HTERT RPE-1 (cell line): ENCODE data around the gene RHOXF2.
"Not testable (repeated sequence)": the region's sequence is repeated elsewhere in the genome, so short reads cannot be mapped to it uniquely, and the experiment has no call there.

Experiments used
- in situ Hi-C: fragments of 300-500 bp; cut with MboI; formaldehyde crosslinking; loops from 4 replicates; pipeline ENCODE4 v1.14.3; 2020; ENCODE audit warnings: low sequenced_read_pairs

Gene RHOXF2

DNA sequence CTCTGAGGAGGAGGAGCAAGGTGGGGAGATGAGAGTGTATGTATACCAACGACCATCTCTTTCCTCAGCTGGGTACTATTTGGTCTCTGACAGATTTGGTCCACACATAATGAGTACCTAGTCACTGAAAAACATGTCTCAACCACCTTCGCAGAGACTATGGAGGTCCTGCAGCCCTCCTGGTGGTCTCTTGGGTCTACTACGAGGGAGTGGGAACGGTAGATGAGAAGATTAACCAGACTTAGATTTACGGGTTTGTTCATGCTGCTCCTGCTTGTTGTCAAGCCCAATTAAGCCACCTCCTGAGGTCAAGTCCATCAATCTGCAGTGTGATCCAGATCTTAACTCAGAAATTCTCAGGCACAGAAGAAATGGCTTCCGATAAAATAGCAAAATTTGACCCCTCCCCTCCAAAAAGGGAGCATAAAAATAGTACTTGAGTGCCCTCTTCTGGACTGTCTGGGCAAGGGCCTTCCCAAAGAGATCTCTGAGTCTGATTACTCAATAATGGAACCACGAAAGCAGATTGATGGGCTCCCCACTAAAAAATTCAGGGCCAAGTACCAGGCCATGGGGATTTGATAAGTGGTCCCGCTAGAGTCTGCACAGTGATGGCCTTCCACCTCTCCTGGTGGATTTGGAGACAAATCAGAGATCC lies 38.3 kb downstream of the RHOXF2 start:
- in situ Hi-C loops, result not testable (repeated sequence)

DNA sequence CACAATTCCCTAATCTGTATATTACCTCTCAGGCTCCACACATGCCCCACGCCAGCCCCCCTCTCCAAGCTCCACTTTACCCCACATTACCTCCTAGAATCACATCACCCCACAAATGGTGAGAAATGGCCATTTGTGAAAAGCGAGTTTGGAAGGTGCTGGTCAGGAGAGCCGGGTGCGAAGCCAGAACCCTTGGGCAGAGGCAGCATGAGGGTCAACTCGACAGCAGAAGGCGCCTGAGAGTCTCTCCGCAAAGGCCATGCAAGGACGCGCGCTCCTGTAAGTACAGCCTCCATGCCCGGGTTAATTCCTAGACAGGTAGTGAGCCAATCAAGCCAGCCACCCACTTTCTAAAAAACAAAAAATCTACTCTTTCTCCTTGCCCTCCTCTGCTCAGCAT lies 42.4 kb downstream of the RHOXF2 start:
- in situ Hi-C loops, result no loop called here

DNA sequence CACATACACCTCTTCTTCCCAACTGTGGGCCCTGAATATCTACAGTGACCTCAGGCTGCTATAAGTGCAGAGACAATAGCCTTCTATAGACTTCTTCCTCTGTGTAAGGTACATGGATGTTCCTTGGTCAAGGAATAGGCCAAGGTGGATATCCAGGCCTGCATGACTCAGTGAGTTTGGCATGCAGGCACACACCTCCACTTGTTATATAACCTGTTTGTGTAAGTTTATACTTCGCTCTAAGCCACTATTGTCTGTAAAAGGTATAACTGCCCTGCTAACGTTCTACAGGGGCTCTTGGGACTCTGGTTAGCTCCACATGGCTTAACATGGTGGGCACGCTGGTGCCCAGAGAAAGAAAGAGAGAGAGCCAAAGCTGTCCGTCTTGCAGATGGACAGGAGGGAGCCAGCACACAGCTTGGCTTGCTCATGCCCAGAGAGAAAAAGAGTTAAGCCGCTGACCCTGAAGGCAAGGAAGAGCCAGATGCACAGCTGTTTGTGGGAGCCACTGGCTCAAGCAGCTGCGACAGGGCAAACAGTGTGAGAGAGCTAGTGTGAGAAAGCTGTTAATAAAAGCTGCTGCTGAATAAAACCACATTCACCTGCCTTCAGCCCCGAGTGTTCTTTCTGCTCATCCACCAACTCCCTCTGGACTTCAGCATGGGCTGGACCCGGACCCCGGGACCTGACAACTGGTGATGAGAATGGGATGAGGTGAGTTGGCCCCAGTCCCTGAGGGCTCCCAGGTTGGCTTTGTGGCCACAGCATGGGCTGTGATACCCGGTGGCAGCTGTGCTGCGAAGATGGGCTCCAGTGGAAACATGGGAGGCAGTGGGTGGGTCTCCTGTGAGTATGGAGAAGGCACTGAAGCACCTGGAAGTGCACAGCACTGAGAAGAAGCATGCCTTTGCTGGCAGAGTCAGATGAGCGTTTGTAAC lies 47.7 kb downstream of the RHOXF2 start:
- in situ Hi-C loops, result no loop called here

DNA sequence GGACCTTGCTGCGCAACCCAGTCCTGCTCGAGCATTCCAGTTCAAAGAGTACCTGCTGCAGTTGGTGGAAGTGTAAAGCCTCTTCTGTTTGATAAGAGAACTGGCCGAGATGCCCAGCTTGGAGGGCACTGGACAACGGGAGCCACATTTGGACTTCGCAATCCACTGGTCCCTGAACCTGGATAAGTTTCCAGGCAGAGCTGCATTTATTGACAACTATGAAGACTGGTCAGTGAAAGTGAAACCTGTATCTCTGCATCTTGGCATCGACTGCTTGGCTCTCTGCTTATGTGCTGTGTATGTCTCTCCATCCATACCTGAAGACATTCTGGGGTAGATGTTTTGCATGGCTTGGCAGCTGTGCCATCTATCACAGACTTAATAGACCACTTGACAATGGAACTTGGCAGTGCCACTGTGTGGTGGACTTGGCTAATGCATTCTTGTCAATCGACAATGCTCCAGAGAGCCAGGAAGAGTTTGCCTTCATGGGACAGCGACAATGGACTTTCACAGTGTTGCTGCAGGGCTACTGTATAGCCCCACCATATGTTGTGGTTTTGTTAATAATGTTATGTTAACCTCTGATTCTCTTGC lies 48.7 kb downstream of the RHOXF2 start:
- in situ Hi-C loops, result no loop called here

DNA sequence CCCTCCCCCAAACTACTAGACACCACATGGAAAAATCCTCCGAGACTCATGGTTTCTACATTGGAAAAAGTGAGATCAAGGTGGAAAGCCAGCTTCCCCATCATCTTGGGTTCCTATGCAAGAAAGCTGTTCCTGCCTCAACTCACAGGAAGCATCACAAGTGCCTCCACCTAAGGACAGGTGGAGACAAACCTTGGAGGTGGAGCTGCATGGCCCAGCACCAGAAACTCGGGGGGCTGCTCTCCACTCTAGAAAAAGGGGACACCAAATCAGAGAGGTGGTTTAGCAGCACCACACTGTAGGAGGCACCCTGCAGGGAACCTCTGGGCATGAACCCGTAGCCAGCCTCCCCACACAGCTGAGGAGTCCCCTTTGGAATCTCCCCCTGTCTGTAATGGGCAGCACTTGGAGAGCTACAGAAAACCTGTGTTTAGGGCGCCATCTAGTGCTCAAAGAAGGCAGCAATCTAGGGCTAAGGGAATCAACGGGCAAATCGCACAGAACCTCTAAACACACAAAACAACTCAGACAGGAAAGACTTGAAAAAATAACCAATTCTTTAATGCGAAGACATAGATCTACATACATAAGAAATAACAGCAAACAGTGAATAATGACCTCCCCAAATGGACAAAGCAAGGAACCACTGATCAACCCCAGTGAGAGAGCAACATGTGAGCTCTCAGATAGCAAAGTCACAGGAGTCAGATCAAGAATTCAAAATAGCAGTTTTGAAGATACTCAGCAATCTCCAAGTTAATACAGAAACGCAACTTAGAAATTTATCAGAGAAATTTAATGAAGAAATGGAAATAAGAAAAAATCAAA lies 55.2 kb downstream of the RHOXF2 start:
- in situ Hi-C loops, result no loop called here
